CD4-positive, alpha-beta T cell treated with Interleukin-21 for 1 hour (primary cell): ENCODE measurements around the gene SLC35E3.
"Not testable (repeated sequence)": the region's sequence is repeated elsewhere in the genome, so short reads cannot be mapped to it uniquely, and the experiment has no call there.

Experiments
- DNase-seq: peaks from one replicate; pipeline ENCODE4 v3.0.0-alpha.2; 2020

Gene SLC35E3

DNA sequence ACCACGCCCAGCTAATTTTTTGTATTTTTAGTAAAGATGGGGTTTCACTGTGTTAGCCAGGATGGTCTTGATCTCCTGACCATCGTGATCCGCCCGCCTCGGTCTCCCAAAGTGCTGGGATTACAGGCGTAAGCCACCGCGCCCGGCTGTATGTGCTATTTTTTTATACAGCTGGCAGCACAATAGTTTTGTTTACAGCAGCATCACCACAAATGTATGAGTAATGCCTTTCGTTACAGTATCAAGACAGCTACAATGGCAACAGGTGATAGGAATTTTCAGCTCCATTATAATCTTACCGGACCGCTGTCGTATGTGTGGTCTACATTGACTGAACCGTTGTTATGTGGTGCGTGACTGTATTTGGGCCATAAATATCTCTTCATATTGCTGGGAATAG lies 50.4 kb downstream of the SLC35E3 start:
- DNase-seq, result no peak

DNA sequence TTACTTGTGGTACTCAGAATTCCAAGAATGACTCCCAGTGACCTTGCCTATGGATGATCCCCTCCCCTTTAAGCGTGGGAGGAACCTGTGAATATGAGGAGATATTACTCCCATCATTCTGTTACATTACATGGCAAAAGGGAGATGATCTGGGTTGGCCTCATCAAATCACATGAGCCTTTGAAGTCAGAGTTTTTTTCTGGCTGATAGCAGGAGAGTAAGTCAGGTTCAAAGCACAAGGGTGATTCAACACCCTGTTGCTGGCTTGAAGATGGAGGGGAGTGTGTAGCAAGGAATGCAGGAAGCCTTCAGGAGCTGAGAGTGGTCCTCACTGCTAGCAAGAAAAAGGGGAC lies 52.9 kb downstream of the SLC35E3 start:
- DNase-seq, result no peak

DNA sequence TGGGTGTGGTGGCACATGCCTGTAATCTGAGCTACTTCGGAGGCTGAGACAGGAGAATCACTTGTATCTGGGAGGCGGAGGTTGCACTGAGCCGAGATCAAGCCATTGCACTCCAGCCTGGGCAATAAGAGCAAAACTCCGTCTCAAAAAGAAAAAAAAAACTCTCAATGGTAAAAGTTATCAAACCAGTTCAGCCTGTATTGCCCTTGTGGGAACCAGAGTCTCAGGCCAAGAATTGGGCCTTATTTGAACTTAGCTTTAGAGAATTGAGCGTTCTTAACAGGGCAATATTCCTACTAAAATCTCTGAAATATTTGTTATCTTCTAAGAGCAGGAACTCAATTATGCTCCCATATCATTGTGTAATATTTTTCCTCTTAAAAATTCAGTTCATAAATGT lies 54.3 kb downstream of the SLC35E3 start:
- DNase-seq, result no peak

DNA sequence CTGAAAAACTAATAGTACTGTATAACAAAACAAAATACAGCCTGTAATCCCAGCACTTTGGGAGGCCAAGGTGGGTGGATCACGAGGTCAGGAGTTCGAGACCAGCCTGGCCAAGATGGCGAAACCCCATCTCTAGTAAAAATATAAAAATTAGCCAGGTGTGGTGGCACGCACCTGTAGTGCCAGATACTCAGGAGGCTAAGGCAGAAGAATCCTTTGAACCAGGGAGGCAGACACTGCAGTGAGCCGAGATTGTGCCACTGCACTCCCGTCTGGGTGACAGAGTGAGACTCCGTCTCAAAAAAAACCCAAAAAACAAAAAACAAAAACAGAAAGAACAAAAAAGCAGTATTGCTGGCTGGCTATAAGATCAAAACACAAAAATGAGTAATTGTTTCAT lies 55.1 kb downstream of the SLC35E3 start:
- DNase-seq, result not testable (repeated sequence)

DNA sequence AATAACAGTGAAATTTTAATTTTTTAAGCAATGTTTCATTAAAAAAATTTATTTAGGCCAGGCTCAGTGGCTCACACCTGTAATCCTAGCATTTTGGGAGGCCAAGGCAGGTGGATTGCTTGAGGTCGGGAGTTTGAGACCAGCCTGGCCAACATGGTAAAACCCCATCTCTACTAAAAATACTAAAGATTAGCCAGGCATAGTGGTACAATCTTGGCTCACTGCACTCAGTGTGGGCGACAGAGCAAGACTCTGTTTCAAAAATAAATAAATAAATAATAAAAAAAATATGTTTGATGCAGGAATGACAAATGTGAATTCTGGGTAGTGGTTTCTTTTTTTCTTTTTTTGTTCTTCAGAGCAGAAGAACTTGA lies 56.4 kb downstream of the SLC35E3 start:
- DNase-seq, result not testable (repeated sequence)

DNA sequence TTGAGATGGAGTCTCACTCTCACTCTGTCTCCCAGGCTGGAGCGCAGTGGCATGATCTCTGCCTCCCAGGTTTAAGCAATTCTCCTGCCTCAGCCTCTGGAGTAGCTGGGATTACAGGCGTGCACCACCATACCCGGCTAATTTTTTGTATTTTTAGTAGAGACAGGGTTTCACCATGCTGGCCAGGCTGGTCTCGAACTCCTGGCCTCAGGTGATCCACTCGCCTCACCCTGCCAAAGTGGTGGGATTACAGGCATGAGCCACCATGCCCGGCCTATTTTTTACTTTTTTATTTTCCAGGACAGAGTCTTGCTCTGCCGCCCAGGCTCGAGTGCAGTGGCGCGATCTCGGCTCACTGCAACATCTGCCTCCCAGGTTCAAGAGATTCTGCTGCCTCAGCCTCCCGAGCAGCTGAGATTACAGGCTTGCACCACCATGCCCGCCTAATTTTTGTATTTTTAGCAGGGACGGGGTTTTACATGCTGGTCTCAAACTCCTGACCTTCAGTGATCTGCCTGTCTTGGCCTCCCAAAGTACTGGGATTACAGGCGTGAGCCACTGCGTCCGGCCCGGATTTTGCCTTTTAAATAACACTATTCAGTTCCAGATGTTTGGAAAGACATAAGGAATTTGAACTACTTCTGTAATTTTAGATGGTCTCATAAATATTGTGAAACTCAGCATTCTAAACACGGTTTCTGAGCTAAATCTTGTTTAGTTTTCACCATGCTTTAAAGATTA lies 57.1 kb downstream of the SLC35E3 start:
- DNase-seq, result not testable (repeated sequence)

DNA sequence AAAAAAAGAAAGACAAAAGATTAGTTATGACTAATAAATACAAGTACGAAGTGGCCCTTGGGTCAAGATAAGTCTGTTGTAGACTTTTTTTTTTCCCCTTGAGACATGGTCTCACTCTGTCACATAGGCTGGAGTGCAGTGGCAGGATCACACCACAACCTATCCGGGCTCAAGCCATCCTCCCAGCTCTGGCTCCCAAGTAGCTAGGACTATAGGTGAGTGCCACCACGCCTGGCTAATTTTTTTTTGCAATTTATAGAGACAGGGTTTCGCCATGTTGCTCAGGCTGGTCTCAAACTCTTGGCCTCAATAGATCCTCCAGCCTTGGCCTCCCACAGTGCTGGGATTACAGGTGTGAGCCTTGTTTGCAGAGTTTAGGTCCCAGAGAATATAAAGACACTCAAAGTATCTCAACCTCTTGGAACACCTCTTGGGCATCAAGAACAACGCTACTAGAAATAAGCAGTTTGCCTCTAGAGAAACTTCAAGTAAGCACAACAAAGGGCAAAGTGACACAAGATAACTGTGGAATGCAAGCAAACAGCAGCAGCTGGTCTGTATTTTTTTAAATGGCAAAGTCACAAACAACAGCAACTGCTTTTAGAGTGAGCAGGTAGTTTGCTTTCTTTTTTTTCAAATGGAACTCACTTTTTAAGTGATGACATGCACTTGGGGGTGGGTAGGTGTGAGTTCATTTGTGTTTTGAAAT lies 58.1 kb downstream of the SLC35E3 start:
- DNase-seq, result no peak

DNA sequence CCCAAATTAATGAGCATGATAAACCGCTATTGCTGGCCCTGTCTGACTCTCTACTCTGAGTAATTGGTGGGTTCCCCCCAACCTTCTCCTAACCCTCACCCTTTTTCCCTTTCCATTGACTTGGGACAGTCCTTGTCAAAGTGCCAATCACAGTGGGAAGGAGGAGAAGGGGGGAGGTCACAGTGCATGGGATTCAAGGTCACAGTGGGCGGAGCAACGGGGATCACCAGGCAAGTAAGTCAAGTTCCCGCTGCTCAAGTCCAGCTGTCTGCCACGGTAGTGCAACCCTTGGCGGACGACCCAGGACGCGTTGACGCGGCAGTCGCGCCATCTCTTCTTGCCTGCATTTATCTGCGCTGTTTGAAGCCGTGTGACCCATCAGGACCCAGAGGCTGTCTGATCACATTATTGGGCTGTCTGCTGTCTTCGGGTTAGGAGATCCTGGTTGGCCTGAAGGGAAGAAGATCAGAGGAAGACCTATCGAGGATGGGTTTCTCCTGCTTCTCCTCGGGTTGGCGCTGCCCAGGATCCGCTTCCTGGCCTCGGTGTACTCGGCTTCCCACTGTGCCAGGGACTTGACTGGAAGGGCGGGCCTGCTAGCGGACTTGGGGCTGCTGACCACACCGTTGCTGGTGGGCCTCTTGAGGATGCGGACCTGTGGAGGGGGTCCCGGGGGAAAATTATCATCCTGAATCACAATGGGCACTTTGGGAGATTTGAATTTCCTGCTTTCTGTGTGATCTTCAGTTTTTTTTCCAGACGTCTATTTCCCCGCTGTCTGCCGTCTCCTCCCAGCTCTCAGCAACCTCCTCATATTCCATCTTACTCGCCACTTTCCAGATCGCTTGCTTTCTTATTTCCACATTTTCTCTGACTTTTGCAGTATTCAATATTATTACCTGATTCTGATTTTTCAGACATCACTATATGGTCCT lies 58.9 kb downstream of the SLC35E3 start:
- no peak for DNase-seq

DNA sequence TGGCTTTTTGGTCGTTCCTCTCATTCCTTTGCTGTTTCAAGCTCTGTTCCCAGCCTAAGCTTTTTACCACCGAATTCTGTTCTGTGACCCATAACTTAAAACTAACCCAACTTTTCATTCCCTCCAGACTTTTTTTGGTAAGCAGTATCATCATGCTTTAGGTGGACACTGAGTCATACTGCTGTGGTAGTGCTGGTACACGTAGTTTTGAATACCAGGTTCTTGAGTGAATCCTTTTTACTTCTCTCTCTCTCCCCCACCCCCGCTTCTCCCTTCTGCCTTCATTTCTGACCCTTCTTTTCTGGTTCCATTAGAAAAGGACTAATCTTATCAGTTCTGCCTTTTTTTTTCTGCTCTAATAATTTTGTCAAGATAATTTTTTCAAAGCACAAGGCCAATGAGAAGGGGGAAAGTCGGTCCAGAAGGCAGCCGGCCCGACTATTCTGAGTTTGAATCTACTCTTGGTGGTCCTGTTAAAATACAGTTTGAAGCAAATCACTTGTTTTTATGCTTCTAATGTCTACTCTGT lies 59.7 kb downstream of the SLC35E3 start:
- no peak for DNase-seq

DNA sequence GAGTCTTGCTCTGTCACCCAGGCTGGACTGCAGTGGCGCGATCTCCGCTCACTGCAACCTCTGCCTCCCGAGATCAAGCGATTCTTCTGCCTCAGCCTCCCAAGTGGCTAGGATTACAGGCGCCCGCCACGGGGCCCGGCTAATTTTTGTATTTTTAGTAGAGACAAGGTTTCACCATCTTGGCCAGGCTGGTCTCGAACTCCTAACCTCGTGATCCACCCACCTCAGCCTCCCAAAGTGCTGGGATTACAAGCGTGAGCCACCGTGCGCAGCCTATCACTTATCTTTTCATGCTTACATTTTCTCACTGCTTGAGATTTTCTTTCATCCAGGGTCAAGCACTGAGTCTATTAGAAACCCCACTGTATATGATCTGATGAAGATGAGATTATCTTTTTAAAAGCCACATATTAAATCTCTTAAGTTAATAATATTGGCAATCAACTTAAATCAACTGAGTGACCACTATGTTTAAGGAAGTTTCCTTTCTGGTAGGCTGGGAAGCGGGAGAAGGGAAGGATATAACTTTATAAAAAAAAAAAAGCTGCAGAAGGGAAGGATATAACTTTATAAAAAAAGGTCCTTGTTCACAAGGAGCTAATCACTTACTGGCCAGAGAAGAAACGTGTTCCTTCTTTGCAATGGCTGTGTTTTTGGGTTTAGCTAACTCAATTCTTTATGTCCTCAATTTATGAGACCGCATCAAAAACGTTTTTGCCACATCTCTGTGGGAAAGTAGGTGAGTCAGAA lies 60.7 kb downstream of the SLC35E3 start:
- DNase-seq, result no peak

DNA sequence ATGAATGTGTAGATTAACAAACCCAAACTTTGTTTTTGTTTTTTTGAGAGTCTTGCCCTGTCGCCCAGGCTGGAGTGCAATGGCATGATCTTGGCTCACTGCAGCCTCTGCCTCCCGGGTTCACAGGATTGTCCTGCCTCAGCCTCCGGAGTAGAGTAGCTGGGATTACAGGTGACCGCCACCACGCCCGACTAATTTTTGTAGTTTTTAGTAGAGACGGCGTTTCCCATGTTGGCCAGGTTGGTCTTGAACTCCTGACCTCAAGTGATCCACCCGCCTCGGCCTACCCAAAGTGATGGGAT lies 61.2 kb downstream of the SLC35E3 start:
- DNase-seq, result not testable (repeated sequence)

DNA sequence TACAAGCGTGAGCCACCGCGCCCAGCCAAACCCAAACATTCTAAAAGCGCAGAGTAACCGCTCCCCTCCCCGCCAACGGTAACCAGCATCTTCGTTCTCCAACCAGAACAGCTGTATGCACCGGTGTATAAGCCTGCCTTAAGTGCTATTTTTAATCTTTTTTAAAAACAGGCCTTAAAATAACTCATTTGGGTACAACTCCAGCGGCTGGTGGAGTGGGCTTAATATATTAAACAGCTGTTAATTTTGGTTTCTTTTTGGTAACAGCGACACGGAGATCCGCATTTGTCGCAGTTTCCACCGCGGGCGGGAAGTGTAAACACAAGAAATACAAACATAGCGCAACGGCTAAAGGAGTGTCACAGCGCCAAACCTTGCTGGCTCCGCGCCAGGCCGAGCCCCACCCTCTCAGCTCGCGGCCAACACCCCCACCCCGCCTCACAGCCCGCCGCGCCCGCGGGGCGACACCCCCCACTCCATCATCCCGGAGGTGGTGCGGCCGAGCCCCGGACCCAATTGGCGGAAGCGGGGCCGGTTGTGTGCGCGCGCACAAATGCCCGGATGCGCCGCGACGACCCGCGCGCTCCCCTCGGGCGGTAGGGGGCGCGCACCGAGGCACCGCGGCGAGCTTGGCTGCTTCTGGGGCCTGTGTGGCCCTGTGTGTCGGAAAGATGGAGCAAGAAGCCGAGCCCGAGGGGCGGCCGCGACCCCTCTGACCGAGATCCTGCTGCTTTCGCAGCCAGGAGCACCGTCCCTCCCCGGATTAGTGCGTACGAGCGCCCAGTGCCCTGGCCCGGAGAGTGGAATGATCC lies 61.8 kb downstream of the SLC35E3 start, which contains the start of gene MDM2:
Gene MDM2 (plus strand): TSS at position 602 of the 812 bp plus-strand sequence. CDS start 301 bp downstream, outside the sequence.
- DNase-seq, result peak; percentile 98

DNA sequence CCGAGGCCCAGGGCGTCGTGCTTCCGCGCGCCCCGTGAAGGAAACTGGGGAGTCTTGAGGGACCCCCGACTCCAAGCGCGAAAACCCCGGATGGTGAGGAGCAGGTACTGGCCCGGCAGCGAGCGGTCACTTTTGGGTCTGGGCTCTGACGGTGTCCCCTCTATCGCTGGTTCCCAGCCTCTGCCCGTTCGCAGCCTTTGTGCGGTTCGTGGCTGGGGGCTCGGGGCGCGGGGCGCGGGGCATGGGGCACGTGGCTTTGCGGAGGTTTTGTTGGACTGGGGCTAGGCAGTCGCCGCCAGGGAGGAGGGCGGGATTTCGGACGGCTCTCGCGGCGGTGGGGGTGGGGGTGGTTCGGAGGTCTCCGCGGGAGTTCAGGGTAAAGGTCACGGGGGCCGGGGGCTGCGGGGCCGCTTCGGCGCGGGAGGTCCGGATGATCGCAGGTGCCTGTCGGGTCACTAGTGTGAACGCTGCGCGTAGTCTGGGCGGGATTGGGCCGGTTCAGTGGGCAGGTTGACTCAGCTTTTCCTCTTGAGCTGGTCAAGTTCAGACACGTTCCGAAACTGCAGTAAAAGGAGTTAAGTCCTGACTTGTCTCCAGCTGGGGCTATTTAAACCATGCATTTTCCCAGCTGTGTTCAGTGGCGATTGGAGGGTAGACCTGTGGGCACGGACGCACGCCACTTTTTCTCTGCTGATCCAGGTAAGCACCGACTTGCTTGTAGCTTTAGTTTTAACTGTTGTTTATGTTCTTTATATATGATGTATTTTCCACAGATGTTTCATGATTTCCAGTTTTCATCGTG lies 62.6 kb downstream of the SLC35E3 start:
- peak; percentile 53 for DNase-seq

DNA sequence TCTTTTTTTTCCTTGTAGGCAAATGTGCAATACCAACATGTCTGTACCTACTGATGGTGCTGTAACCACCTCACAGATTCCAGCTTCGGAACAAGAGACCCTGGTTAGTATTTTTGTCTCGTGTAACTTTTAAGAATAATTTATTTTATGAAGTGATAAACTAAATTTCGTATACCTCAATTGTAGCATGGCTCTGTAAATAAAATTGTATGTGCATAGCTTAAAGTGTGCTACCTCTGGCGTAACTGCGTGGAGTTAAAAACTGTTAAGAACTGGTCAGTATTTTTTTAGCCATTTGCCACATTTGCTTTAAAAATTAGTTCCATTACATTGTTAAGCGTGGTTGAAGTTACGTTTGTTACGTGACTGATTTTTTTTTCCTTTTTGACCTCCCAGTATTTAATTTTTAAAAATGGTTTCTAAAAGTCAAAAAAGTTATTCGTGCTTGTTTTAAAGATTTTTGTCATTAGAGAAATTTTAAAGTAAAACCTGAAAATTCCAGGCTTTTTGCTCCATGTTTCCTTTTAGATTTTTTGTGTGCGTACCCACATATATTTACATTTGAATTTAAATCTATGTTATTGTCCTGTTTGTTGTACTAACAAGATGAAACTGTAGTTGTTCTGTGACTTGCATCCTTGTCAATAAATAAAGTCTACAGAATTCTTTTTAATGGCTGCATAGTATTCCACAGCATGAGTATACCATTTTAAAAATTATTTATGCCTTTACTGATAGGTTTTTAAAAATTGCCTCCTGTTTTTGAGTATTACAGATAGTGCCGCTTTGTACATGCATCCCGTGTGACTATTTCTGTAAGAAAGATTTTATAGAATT lies 63.4 kb downstream of the SLC35E3 start:
- no peak for DNase-seq

DNA sequence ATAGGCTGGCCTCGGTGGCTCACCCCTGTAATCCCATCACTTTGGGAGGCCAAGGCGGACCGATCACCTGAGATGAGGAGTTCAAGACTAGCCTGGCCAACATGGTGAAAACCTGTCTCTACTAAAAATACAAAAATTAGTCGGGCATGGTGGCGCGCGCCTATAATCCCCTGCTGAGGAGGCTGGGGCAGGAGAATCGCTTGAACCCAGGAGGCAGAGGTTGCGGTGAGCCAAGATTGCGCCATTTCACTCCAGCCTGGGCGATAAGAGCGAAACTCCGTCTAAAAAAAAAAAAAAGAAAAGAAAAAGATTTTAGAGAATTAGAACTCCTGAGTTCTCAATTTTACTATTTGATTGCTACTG lies 64.0 kb downstream of the SLC35E3 start:
- not testable (repeated sequence) for DNase-seq

DNA sequence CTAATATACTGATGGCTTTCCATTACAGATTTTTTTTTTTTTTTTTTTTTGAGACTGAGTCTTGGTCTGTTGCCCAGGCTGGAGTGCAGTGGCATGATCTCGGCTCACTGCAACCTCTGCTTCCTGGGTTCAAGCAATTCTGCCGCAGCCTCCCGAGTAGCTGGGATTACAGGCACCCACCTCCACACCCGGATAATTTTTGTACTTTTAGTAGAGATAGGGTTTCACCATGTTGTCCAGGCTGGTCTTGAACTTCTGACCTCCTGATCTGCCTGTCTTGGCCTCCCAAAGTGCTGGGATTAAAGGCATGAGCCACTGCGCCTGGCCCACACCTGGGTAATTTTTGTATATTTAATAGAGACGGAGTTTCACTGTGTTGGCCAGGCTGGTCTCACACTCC lies 65.6 kb downstream of the SLC35E3 start:
- DNase-seq, result not testable (repeated sequence)

DNA sequence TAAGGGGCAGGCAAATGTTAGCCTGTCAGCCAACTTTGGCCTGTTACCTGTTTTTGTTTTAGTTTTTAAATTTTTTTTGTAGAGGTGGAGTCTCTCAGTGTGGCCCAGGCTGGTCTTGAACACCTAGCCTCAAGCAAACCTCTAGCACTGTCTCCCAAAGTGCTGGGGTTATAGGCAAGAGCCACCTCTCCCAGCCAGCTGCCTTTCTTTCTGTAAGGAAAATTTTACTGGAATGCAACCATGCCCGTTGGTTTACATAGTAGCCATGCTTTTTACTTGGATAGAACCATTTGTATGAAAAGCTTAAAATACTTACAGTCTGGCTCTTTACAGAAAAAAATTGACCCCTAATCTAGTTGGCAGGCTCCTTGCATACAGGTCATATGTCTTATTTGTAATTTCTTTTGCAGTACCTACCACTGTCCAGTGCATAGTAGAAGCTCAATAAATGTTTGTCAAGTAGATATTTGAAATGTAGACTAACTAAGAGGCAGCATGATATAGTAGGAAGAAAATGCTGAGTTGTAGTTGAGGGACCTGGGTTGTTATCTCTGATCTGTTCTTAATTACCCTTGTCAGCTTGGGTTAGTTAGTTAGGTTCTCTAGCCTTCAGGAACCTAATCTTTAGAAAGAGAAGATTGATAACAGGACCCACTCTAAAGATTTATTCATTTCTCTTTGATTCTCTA lies 66.7 kb downstream of the SLC35E3 start:
- DNase-seq, result no peak

DNA sequence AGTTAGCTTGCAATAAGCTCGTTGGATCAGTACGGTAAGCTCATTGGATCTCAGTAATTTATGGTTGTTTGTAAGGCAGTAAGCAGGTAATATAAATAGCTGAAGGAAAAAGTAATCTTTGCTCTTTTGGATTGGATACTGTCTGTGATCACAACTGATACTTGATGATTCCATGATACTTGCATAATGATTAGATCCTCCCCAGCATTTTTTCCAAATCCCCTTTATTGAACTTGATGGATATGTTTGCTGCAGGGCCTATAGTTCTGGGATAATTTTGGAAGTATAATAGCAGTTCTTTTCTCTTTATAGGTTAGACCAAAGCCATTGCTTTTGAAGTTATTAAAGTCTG lies 67.2 kb downstream of the SLC35E3 start:
- DNase-seq, result no peak

DNA sequence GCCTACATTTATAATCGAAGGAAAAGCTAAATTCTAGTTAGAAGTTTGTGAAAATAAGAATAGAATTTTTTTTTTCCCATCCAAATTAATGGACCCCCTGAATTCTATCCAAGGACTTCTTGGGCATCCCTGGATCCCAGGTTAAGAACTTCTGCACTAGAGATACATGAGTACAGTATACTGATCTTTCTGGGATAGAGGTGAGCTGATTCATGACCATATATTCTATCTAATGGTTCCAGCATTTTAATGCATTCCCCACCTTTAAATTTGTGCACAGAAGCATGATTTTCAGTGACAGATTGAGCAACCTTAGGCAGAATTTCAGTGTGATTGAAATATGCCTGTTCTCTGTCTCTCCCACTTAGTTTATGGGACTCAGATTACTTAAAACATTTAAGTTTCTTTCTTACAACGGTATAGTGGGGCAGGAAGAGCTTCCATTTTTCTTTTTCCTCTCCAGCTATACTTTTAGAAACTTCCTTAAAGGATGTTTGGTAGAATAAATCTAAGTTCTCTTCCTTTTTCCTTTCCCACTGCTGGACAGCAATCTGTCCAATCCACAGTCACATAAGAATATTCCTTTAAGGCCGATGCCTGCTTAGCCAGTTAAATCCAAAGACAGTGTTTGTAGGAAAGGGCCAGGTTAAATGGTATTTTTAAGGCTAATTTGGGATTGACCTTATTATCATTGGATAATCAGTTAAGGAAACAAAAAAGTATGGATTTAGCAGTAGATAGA lies 68.7 kb downstream of the SLC35E3 start:
- DNase-seq, result no peak
